ENCODE data around the gene HPS6.

DNA sequence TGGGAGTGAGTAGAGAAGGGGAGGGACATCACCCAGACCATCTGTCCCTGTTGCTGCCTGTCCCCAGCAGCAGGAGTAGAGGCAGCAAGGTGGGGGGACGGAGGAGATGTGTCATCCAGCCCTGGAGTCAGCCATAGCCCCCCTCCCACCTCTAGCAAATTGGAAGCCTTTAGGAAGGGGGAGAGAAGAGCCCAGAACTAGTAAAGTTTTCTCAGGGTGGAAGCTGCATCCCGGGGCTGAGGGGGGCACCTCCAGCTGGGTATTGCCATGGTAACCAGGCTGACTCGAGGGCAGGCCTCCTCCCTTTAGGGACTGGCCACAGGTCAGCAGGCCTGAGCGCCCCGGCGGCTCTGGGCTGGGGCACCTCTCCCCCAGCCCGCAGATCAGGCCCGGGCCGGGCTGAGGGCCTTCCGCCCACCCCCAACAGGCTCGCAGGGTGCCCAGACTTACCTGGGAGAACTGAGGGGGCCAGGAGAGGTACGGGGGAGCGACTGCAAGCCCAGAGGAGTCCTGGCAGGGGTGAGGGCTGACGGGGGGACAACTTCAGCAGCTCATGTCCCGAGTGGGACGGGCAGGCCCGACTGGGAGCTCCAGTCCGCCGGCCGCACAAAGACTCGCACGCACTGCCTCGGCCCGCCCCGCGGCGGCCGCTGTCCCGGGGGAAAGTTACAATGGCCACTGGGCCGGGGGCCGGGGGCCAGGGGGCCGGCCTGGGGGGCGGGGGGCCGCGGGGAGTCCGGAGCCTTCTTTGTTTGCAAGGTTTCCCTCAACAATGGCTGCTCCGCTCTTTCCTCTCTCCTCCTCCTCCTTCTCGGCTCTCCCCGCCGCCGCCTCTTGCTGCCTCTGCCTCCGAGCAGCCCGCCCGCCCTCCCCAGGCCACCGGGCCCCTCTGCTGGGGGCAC lies 49.1 kb downstream of the HPS6 start:
- TF ChIP-seq, protein P1, sequence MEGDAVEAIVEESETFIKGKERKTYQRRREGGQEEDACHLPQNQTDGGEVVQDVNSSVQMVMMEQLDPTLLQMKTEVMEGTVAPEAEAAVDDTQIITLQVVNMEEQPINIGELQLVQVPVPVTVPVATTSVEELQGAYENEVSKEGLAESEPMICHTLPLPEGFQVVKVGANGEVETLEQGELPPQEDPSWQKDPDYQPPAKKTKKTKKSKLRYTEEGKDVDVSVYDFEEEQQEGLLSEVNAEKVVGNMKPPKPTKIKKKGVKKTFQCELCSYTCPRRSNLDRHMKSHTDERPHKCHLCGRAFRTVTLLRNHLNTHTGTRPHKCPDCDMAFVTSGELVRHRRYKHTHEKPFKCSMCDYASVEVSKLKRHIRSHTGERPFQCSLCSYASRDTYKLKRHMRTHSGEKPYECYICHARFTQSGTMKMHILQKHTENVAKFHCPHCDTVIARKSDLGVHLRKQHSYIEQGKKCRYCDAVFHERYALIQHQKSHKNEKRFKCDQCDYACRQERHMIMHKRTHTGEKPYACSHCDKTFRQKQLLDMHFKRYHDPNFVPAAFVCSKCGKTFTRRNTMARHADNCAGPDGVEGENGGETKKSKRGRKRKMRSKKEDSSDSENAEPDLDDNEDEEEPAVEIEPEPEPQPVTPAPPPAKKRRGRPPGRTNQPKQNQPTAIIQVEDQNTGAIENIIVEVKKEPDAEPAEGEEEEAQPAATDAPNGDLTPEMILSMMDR (IDR thresholded peaks at IDR 0.05 in 4 of 5, conservative IDR thresholded peaks at IDR 0.05 in 1 of 5): no peak
- TF ChIP-seq POLR2A (IDR thresholded peaks at IDR 0.05): no peak
